HG03575 (cell line): Measurements from ENCODE around the gene INTS3.

Source experiments
- ATAC-seq: cut with Tn5 transposase; IDR thresholded peaks from one replicate; pipeline ENCODE4 v1.9.1; 2021; ENCODE audit not compliant: unreplicated experiment, insufficient number of reproducible peaks, low FRiP score; ENCODE audit errors: extremely low read depth

INTS3 gene

DNA sequence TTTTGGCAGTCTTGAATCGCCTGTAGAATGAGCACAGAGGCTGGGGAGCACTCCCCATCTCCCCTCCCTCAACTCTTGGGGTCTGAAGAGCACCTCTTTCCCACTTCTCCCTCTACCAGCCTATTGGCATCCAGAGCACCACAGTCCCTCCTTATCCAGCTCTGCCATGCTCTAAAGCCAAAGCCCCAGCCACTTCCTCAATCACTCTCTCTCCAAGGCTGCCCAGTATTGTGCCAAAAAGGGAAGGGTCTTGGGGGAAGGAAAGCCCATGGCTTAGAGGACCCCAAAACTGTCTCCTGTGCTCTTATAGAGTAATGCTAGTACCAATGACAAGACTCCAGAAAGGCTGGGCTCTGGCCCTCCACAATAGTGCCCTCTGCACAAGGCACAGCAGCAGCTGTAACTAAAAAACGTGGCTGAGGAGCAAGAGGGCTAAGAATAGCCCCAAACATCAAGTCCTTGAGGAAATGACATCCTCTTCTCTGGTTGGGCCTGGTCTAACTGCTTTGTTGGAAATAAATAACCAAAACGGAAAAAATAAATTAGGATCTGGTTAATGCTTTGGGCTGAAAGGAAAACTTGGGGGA, 75.7 kb downstream of the INTS3 start:
- ATAC-seq, result no peak

DNA sequence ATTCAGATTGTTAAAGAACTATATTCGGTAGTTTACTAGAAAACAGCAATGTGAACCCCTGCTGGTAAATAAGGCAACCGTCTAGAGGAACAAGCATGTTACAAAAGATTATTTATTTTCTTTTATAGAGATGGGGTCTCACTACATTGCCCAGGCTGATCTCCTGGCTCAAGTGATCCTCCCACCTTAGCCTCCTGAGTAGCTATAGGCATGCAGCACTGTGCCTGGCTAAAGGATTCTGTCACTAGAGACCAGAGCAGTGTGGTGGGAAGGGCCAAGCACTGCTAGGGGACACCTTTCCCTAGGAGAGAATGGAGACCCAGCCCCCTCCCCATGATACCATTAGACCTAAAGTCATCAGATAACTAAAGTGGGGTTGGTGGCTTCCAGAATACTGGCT, 76.3 kb downstream of the INTS3 start:
- no peak for ATAC-seq

GRCh38 chr1:153805042-153805745, 77.3 kb downstream of the INTS3 start:
- peak; percentile 64 for ATAC-seq

DNA sequence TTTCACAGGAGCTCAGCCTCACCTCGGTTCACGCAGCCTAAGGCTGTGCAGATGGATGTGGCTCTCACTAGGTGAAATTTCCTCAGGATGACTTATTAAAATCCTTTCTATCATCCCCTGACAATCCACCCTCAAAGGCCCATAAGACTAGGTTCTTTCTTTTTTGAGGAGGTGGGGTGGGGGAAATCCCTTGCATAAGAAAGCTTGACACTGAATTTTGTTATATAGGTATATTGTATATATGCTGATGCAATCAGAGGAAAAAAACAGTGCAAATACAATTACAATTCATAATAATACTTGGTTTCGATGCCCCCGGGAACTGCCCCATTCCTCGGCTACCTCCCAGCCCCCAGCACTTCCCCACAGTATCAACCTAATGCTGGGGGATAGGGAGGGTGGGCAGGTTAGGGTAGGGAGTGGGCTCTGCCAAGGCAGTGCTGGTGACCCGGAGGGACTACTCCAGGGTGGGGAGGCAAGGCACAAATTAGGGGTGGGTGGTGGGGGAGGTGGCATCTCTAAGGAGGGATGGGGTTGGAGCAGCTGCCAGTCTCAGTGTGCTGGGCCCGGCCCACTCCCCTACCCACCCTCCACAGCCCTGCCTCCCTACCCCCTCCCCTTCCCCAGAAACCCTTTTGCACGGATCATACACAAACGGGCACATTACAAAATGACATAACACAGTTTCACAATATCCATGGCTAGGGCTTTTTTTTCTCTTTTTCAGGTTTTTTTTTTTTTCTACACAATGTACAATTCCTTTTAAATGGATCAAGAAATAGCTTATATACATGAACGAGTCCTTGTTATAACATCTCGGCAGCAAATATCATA, 78.3 kb downstream of the INTS3 start:
- ATAC-seq, result no peak

DNA sequence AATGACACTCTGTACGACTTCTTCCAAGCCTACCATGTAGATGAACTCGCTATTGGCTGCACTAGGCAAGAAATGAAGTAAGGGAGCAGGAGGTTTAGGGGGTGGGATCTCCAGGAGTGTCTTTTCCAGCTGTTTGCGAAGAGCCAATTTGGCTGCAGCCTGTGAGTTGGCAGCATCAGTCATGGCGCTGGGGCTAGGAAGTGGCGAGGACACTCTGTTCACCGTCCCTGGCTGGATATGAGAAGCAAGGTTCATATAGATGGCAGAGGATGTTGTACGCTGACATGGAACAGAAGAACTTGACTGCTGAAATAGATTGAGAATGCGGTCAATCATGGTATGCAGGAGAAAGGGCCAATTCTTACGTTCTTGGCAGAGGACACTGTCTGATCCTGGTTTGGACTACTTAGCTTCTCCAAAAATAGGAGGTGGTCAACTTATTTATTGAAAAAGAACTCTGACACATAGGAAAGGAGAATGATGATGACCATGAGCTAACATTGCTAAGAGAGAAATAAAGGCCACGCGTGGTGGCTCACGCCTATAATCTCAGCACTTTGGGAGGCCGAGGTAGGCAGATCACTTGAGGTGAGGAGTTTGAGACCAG, 88.5 kb downstream of the INTS3 start:
- ATAC-seq, result no peak

- ATAC-seq, result no peak
Observed at GRCh38 chr1:153818876-153819275, 91.0 kb downstream of the INTS3 start.
